NCI-H2196 (cell line): ENCODE results near the gene TMEM72.

ENCODE experiments used
- DNase-seq: peaks from one replicate; lab custom pipeline; 2025; ENCODE audit not compliant: unreplicated experiment; lab: John Stamatoyannopoulos, UW

The TMEM72 gene

DNA sequence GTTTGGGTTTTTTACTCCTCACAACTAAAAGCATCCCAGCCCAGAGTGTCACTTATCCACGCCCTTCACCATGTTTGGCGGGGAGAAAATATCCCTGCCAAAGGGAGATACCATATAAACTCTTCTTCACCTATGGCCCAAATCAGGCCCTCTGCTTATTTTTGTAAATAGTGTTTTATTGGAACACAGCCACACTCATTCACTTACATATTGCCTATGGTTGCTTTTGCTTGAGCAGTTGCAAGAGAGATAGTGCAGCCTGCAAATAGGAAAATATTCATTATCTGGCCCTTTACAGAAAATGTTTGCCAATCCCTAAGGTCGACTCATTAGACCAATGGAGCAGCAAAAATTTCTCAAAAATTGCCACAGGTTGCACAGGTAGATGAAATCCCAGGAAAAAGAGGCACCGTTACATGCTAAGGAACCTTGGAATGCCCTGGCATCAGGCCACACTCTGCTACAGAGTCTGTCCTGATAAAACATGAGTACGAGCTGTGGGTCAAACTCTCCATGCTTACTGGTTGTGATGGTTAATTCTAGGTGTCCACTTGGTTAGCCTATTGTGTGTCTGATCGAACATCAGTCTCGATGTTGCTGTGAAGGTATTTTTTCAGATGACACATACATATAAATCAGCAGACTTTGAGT lies 40.6 kb downstream of the TMEM72 start:
- no peak for DNase-seq

DNA sequence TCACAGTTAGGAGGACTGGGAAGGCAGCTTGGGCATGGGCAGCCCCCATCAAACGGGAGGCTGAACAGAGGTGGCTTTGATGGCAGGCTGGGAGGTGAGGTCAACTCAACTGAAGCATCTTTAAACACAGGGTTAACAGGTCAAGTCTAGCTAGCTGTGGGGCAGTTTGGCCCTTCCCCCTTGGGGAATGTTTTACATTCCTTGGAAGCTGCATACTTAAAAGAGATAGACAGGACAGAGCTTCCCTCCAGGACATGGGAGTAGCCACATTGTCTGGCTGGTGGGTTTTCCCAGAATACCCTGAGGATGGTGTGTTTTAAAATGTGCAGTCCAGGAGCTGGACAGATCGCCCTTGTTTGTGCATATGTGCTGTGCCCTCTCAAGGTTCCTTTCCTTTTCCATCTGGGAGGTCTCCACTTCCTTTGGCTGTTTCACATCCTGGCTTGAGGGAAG lies 41.7 kb downstream of the TMEM72 start:
- DNase-seq: no peak

DNA sequence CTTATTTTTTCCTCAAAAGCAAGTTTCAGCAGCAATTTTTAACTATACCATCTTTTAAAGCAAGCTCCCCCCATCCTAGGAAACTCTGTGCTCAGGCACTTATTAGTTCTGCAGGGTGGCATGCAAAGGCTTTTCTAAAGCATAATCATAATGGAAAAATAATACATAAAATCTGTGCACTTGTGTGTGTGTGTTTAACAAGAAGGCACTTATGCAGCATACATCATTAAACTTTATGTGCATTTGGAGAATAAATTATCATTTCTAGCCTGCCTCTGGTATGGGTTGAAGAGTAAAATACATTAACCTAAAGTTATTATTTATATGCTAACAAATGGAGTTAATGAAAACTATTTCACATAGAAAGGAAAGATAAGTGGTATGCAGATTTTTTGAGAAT lies 42.9 kb downstream of the TMEM72 start:
- no peak for DNase-seq

DNA sequence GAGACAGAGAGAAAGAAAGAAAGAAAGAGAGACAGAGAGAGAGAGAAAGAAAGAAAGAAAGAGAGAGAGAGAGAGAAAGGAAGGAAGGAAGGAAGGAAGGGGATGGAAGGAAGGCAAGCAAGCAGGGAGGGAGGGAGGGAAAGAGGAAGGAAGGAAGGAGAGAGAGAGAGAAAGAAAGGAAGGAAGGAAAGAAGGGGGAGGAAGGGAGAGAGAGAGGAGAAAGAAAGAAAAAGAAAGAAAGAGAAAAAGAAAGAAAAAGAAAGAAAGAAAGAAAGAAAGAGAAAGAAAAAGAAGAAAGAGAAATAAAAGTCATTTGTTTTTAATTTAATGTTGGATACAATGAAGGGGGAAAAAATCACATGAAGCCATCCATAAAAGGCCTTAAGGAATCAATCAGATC lies 43.8 kb downstream of the TMEM72 start:
- no peak for DNase-seq

DNA sequence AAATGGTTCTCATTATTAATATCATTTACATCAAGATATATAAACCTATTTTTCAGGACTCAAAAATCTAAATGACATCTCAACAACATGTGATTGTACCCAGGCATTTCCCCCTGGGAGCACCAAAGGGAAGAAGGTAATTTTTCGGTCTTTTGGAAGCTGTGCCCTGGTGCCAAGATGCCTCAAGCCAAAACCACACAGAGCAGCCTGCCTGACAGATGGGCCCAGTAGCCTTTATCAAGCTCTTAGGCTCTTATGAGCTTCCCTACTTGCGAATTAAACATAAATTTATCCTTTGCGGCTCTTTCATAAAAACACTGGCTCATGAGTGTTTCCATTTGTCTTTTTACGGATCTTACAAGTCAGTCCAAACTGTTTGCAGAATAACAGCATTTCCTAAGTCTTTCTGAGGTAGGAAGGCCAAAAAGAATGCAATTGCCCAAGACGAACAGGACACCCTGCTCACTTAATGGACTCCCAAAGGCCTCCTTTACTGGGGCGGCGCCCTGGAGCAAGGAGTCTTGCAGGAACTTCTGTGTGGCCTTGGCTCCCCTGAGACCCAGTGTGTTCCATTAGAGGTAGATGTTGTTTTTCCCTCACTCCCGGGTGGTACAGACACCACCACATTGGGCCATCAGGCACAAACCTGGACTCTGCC lies 44.4 kb downstream of the TMEM72 start:
- DNase-seq: no peak

DNA sequence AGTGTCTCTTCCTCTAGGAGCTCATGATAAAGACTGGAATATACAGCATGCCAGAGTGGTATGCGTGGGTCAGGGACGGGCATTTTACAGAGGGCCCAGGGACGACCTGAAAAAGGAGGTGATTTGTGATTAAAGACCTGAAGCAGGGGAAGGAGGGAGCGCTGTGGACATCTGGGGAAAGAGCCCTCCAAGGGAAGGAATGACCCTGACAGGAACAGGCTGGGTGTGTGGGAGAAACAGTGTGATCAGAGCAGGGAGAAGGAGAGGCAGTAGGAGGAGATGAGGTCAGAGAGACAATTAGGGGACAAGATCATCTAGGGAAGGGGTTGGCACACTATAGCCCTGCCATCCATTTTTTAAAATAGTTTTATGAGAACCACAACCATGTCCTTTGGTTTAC lies 45.1 kb downstream of the TMEM72 start:
- no peak for DNase-seq

DNA sequence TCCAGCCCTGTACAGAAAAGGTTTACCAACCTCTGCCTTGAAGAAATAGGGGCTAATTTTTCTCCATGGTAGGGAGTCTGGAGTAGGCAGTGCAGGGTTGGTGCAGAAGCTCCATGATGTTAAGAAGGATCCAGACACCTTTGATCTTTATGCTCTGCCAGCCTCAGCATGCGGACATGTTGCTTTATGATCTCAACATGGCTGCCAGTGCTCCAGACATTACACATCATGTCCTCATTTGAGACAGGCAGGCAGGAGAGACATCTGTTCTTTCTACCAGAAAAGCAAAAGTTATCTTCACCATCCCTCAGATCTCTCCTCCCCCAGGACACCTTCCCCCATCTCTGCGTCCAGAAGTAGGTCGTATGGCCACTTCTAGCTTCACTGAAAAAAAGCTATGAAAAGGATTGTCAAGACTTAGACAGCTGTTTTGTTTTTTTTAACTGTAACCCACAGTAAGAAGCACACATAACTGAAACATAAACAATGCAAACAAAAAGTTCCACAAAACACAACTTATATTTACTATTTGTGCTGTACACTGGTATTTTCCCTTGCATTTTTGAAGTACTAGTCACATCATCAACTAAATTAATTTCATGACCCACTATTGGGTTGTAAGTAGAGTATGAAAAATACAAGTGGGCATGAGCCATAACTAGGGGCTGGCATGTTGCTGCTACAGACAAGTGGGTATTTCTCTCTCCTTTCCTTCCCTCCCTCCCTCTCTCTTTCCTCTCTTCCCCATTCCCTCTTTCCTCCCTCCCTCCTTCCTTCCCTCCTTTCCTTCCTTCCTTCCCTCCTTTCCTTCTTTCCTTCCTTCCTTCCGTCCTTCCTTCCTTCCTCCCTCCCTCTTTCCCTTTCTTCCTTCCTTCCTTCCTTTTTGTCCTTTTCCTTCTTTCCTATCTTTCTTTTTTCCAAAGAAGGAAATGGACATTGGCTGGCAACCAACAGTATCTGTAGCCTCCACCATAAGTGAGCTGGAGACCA lies 45.9 kb downstream of the TMEM72 start:
- DNase-seq: no peak

DNA sequence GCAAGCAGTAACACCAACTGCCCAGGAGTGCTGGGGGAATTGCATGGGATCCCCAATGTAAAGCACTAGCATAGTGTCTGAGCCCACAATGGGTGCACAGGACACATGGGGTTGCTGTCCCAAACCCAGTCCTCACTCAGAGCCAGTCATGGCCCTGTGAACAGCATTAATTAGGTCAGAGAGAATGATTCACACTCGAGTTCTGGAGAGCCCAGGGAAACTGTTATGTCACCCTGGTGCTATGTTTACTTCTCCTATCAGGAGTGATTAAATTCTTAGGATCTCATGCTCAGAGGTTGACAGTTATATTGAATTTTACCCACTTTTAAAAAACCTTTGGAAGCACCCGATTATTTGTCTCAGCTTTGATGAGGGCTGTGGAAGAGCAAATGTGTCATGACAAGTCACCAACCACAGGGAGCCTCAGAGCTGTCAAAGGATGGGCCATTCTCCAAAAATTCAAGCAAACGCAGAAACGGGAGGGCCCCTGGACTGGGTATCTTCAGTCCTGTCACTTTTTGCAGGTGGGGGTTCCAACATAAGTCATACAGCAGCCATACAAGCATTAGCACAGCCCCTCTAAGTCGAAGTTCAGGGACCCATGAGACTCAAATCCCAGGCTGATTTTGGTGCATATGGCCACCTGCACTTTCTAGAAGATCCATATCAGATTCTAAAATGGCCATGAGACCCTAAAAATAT lies 47.2 kb downstream of the TMEM72 start:
- no peak for DNase-seq

DNA sequence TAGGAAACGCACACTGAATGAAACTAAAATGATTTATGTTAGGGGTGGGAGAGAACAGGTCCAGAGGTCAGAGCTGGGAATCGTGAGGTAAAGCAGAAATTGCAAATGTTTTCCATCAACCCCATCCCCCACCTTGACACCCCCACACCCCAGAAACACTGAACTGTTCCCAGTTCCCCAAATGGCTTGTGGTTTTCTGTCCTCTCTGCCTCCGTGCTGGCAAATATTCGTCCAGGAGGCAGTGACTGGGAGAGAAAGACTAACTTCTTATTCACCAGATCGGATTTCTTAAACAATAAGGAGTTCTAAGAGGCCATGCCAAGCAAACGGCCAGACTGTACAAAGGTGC lies 47.7 kb downstream of the TMEM72 start:
- DNase-seq: no peak

DNA sequence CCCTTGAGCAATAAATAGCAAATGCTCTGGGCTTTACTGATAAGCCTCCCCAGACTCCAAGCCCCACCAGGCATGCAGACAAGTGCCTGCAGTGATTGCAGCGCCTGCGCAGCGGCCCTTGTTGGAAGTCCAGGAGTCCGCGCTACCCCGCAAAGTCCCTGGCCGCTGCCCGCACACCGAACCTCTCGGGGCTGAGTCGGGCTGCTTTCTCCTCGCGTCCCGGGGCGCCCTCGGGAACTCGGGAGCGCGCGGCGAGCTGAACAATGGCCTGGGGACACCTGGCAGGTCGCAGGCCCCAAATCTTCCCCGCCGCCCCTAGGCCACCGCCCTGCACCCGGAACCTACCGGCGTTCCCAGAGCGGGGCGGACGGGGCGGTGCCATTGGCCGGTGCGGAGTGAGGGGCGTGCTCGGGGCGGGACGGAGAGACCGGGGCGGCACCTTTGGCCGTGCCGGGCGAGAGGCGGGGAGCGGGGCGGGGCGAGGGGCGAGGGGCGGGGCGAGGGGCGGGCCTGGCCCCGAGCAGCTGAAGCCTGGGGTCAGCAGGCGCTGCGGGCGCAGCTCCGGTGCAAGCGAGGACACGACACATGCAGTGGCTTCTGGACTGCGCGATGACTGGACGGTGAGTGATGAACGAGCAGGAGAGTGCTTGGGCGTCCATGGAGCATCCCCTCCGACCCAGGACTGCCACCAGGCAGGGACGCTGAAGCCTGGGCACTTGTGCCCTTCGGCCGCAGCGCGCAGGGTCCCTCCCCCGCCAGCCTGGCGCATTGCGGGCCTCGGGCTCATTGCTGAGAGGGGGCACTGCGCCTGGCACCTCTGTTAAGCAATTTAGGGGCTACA lies 48.3 kb downstream of the TMEM72 start, which contains the start of gene RASSF4:
RASSF4 (plus strand) TSS at position 556 of the 841 bp plus-strand sequence. CDS start 10,401 bp downstream, outside the sequence.
- peak; percentile 59 for DNase-seq

DNA sequence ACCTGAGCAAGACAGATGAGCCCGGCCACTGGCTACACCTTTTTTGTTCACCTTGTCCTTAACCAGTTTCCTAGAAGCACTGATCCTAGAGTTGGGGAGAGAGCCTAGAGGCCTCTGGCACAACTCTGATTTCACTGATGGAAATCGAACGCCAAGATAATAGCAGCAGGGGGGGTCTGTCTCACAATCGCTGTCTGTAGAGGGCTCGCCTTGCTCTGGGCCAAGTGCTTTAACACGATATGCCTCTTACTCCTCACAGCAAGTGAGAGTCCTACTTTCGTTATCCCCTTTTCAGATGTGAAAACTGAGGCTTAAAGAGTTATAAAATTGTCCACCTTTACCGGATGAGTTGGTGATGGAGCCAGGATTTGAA lies 48.9 kb downstream of the TMEM72 start:
- no peak for DNase-seq

DNA sequence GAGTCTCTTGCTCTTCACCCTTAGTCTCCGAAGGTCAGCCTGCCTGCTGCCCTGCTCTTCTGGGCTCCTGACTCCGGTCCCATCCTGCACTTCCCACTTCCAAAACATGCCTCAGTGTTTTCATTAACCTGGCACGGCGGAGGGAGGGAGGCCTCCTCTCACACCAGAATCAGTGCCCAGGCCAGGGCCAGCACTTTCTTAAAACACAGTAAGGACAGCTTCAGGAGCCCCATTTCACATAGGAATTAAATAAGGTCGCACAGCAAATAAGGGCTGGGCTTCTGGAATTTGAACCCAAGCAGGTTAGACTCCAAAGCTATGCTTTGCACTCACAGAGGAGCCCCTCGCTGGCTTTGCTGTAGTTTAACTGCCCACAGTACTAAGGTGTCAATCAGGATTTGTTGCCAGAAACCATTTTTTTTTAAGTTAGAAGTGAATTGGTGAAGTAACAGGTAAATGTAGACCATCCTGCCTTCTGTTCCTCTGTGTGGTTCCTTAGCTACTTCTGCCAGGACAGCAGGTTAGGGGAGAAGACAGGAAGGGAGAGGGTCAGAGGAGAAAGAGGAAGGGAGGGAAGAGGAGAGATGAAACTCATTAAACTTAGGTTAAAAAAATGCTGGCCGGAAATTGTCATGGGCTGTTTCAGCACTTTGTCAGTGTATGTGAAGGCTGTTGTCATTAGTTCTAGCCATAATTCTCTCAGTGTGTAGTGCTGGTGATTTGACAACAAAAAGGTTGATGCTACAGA lies 49.5 kb downstream of the TMEM72 start:
- DNase-seq: no peak

DNA sequence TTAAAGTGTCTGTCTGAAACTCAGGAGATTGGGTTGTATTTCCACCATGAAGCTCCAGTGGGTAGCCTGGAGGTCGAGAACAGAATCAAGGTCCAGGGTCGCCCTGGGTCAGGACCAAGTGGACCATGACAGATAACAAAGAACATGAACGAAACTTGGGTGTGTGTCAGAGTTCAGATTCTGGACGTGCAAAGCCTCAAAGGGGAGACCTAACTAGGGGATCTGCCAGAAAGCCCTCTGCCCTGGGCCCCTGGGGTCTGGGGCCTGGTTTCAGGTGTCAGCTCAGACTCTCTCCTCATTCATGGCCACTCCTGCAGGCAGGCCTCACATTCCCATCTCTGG lies 50.1 kb downstream of the TMEM72 start:
- DNase-seq: no peak

DNA sequence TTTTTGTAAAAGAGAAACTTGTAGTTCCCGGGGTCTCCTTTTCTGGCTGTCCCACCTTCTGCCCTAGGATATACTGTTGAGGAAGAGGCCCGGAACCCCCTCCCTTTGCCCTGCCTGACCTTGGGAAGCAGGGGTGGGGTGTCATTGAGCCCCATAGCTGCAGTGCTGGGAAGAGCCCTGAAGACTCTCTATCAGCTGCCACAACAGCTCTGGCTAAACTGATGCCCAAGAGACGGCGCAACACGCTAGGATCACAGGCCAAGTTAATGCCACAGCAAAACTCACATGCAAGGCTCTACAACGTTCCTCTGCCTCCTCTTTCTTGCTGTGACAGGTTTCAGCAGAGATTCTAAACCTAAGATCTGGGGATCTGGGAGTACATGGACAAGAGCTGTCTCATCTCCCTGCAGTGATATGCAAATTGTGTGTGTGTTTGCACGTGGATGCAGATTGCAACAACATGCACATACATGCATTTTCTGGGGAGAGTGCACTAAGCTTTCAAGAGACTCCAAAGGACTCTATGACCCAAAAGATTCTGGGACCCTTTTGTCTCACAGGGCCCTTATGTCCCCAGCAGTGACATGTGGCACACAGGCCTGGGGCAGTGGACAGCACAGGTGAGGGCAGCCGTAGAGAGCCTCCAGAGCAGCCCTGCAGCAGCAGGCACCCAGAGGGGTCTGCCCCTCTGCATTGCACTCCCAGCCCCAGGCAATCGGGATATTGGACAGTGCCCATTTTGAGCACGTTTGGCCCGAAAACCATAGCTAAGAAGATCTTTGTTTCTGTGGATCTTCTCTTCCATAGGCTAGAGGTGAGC lies 51.0 kb downstream of the TMEM72 start:
- DNase-seq: no peak

DNA sequence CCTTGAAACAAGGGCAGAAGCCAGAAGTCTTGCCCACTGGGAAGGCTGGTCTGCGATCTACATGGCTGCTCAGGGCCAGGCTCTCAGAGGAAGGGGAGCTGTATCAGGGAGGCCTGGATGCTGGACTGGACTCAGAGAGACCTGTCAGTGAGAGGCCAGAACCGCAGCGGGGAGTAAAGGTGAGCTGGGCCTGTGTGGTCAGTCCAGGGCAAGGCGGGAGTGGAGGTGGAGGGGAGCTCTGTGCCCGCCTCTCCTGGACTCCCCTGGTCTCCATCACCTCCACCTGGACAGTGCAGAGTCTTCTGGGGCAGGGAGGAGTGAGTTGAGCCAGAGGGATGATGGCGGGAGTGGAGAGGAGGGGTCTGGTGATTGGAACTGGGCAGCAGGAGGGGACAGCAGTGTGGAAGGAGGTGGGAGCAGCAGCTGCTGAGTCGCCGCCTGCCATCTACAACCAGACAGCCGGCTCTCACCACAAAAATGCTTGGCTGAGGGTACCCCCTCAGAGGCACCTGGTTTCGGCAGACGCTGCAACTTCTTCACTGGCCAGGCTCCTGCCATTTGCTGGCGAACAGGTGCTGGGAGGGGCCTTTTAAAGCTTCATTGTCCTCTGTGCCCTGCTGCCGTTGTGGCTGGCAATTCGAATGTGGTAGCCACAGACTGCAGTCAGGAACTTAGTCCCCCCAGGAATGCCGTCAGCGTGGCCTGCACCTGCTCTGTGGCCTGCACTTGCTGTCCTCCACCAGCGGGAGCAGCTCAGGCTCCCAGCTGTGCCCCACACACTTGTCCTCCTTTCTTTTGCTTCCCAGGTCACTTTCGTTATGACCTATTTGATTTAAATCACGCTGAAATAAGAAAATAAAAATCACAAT lies 52.0 kb downstream of the TMEM72 start:
- peak; percentile 43 for DNase-seq

DNA sequence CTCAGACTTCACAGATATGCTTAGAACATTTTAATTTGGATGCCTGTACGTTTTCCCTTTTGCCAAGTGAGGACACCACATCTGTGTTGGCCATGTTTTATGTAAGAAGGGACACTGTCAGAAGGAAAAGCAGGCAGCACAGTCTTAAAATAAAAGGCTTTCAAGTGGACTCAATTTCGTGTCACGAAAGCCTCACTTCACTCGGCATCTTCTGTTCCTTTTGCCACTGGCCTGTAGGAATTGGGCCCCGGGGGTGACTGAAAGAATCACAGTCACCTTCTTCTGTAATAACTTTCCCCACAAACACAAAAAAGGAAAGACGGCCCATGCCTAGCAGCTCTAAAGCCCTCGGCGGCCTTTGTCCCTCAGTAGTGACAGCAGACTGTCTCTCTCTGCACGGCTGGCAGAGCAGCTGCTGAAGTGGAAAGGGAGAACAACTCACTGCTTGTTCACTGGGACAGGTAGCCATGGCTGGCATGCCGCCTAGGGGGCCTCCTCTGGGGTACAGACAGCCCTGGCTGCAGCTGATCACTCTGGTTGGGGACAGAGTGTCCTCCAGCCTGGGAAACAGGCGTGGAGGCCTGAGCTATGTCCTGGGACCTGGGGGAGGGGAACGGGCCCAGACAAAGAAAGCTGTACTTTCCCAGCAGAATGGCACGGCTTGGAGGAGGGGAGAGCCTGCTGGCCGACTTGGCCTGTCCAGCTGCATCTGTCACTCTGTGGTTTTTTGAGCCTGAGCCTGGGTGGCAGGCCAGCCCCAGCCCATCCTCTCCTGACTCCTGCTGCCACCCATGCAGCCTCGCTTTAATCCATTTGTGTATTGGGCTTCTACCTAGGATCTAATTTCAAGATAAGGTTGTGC lies 52.9 kb downstream of the TMEM72 start:
- DNase-seq: no peak

DNA sequence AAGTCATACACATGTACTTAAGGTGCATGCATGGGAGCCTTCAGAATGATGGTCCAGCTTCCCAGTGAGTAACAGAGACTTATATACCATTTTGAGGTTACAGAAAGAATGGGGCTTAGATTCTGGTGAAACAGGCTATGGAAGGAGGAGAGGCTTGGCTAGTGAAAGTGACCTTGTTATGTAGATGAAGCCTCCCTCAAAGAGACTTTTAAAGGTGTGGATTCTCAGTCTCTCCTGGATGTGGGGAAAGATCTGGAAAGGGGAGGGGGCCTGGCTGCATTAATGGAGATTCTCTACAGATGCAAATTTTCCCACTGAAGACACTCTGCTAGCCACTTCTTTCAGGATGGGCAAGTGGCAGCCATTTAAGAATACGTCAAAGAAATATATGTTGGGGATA lies 54.0 kb downstream of the TMEM72 start:
- DNase-seq: no peak
